Measurements from ENCODE around the gene CACNA2D1.

GRCh38 chr7:81944058-81944457 is 499.5 kb downstream of the CACNA2D1 start:
- TF ChIP-seq CTCF (conservative IDR thresholded peaks at IDR 0.05 in 1 of 2, IDR thresholded peaks at IDR 0.05 in 1 of 2; ENCODE audit: low read depth in 1 of 2, low read length in 2 of 2) (no peak), EZH2 (IDR thresholded peaks at IDR 0.05; ENCODE audit: low read length, missing control alignments) (no peak)

Measured in fibroblast of lung (primary cell).